SK-N-SH (cell line): ENCODE data around the gene FRMD6. TPM values are rescaled to one million over a fixed set of nuclear protein-coding genes. Genes with fewer than 3 reads are reported as not detected.
A peak's percentile ranks its signal among the peaks of the same experiment; 100 is the strongest.

ENCODE experiments used
- CTCF ChIA-PET: fragments of 300-600, 350-600 bp; formaldehyde crosslinking; extraction: SDS; loops from one replicate; lab custom pipeline; 2021; lab: Yijun Ruan, JAX
- POLR2A ChIA-PET: fragments of 350-600 bp; sonication (Branson Sonifier 250); formaldehyde crosslinking; extraction: SDS; loops from one replicate; lab custom pipeline; 2020; ENCODE audit warnings: antibody characterized with exemption, inconsistent platforms; lab: Yijun Ruan, JAX
- DNase-seq: peaks from one replicate; pipeline ENCODE4 v3.0.0; 2012
- H2AFZ ChIP-seq: fragments of 200-600 bp; sonication (generic); 2 replicates; pipeline ENCODE4 v1.8.1; 2016; ENCODE audit warnings: antibody characterized with exemption, mild to moderate bottlenecking, low read depth
- H3F3A ChIP-seq: fragments of 200-600 bp; sonication (generic); replicated peaks from 2 replicates; pipeline ENCODE3; 2016; ENCODE audit warnings: antibody characterized with exemption, mild to moderate bottlenecking; ENCODE audit not compliant: insufficient read depth
- H3K27ac ChIP-seq, 2 experiments: fragments of 200-500 bp in 1 of 2; fragments of 200-600 bp in 1 of 2; sonication (Bioruptor generic) in 1 of 2; sonication (generic), shearing (Covaris generic) in 1 of 2; 2 replicates each; pipeline versions ENCODE4 v1.5.1 to v1.6.1; 2014 to 2016; ENCODE audit warnings: low read depth in 2 of 2, inconsistent platforms in 1 of 2, low read length in 1 of 2, mild to moderate bottlenecking in 1 of 2, mixed read lengths in 1 of 2
- H3K27me3 ChIP-seq: fragments of 200-600 bp; sonication (generic), shearing (Covaris generic); 2 replicates; pipeline ENCODE4 v1.6.1; 2016; ENCODE audit warnings: mixed run types; ENCODE audit not compliant: insufficient read depth
- H3K36me3 ChIP-seq, 2 experiments: fragments of 200-500 bp in 1 of 2; fragments of 200-600 bp in 1 of 2; sonication (Bioruptor generic) in 1 of 2; sonication (generic) in 1 of 2; replicated peaks in 1 of 2; 2 replicates each; pipeline versions ENCODE3 to v1.5.1; 2014 to 2016; ENCODE audit warnings: low read length in 1 of 2, mild to moderate bottlenecking in 1 of 2; ENCODE audit not compliant: insufficient read depth in 2 of 2, control insufficient read depth in 1 of 2
- H3K4me1 ChIP-seq, 2 experiments: fragments of 200-500 bp in 1 of 2; fragments of 200-600 bp in 1 of 2; sonication (Bioruptor generic) in 1 of 2; sonication (generic), shearing (Covaris generic) in 1 of 2; 2 replicates each; pipeline versions ENCODE4 v1.5.1 to v1.6.1; 2014 to 2016; ENCODE audit warnings: low read depth in 1 of 2, low read length in 1 of 2, mixed run types in 1 of 2; ENCODE audit not compliant: insufficient read depth in 2 of 2, control insufficient read depth in 1 of 2
- H3K4me2 ChIP-seq: fragments of 200-600 bp; sonication (generic), shearing (Covaris generic); 2 replicates; pipeline ENCODE4 v1.6.1; 2017; ENCODE audit warnings: mixed run types
- H3K4me3 ChIP-seq, 2 experiments: fragments of 200-500 bp in 1 of 2; fragments of 200-600 bp in 1 of 2; sonication (Bioruptor generic) in 1 of 2; sonication (generic), shearing (Covaris generic) in 1 of 2; 2 replicates each; pipeline versions ENCODE4 v1.5.1 to v1.8.1; 2014 to 2016; ENCODE audit warnings: low read depth in 2 of 2, inconsistent platforms in 1 of 2, low read length in 1 of 2, mild to moderate bottlenecking in 1 of 2, mixed read lengths in 1 of 2, moderate library complexity in 1 of 2
- H3K79me2 ChIP-seq: fragments of 200-600 bp; sonication (generic); 2 replicates; pipeline ENCODE4 v1.8.1; 2017; ENCODE audit warnings: mild to moderate bottlenecking; ENCODE audit not compliant: insufficient read depth
- H3K9ac ChIP-seq: fragments of 200-600 bp; sonication (generic); 2 replicates; pipeline ENCODE4 v1.6.1; 2017; ENCODE audit warnings: mixed run types
- H3K9me2 ChIP-seq: fragments of 200-600 bp; sonication (generic); 2 replicates; pipeline ENCODE4 v1.6.1; 2017; ENCODE audit warnings: mixed run types
- H3K9me3 ChIP-seq: fragments of 200-600 bp; sonication (generic); 2 replicates; pipeline ENCODE4 v1.6.1; 2017; ENCODE audit warnings: mixed run types, mild to moderate bottlenecking, moderate library complexity
- H4K20me1 ChIP-seq: fragments of 200-600 bp; sonication (generic); 2 replicates; pipeline ENCODE4 v1.6.1; 2017; ENCODE audit warnings: mild to moderate bottlenecking, mixed run types; ENCODE audit not compliant: insufficient read depth
- ELF1 ChIP-seq: IDR thresholded peaks from 2 replicates; pipeline ENCODE4 v1.4.0; 2012
- EP300 ChIP-seq, 2 experiments: IDR thresholded peaks; 2 replicates each; pipeline versions ENCODE4 v1.4.0 to v1.6.1; 2012; ENCODE audit warnings: borderline replicate concordance in 1 of 2, low read depth in 1 of 2, low read length in 1 of 2
- FOXJ3 ChIP-seq: sonication (generic); formaldehyde crosslinking; IDR thresholded peaks from 2 replicates; pipeline ENCODE4 v1.5.1; 2020; ENCODE audit warnings: mild to moderate bottlenecking, missing genetic modification reagents
- GABPA ChIP-seq: IDR thresholded peaks from 2 replicates; pipeline ENCODE4 v1.4.0; 2012; ENCODE audit warnings: low read depth, mild to moderate bottlenecking
- JUND ChIP-seq: IDR thresholded peaks from 2 replicates; pipeline ENCODE4 v1.4.0; 2012
- MEF2A ChIP-seq: IDR thresholded peaks from 2 replicates; pipeline ENCODE4 v1.4.0; 2012; ENCODE audit warnings: low read depth, borderline replicate concordance
- MXI1 ChIP-seq: IDR thresholded peaks from 2 replicates; pipeline ENCODE4 v1.6.1; 2012; ENCODE audit warnings: mild to moderate bottlenecking, low read depth, low read length, improper control_type of control experiment
- NRF1 ChIP-seq: IDR thresholded peaks from 2 replicates; pipeline ENCODE4 v1.6.1; 2012; ENCODE audit warnings: low read depth, mild to moderate bottlenecking, low read length
- PBX3 ChIP-seq: IDR thresholded peaks from 2 replicates; pipeline ENCODE4; 2012
- POLR2AphosphoS5 ChIP-seq: IDR thresholded peaks from 2 replicates; pipeline ENCODE4 v1.6.1; 2012; ENCODE audit warnings: low read depth, low read length
- RAD21 ChIP-seq: IDR thresholded peaks from 2 replicates; pipeline ENCODE4 v1.6.1; 2012; ENCODE audit warnings: mild to moderate bottlenecking, low read length
- RFX5 ChIP-seq: IDR thresholded peaks from 2 replicates; pipeline ENCODE4 v1.6.1; 2012; ENCODE audit warnings: mild to moderate bottlenecking, improper control_type of control experiment, low read length
- TAF1 ChIP-seq: IDR thresholded peaks from 2 replicates; pipeline ENCODE4 v1.6.1; 2012; ENCODE audit warnings: low read depth, mild to moderate bottlenecking, low read length, moderate library complexity, borderline replicate concordance
- YY1 ChIP-seq: IDR thresholded peaks from 2 replicates; pipeline ENCODE4 v1.4.0; 2012; ENCODE audit warnings: low read depth, mild to moderate bottlenecking
- WGBS: methylation state at CpG from one replicate; pipeline ENCODE4 v1.1.6; 2017; ENCODE audit warnings: low lambda C conversion rate; 5-methylcytosine and 5-hydroxymethylcytosine counted together
- polyA plus RNA-seq, 3 experiments: library from polyadenylated mRNA; depleted of rRNA; stranded (reverse); fragments of >200 nt; gene quantifications; 2 replicates each; pipeline ENCODE4 v1.2.3, GENCODE V29; 2012
- TF ChIP-seq, protein P1 (sequence below): IDR thresholded peaks from 2 replicates; pipeline ENCODE4 v1.6.1; 2012; ENCODE audit warnings: mild to moderate bottlenecking, low read depth, low read length, moderate library complexity
- TF ChIP-seq, protein P2 (sequence below): IDR thresholded peaks from 2 replicates; pipeline ENCODE4 v1.4.0; 2012; ENCODE audit warnings: low read depth
- TF ChIP-seq, protein P3 (sequence below): fragments of 150-350 bp; IDR thresholded peaks from 2 replicates; pipeline ENCODE4 v1.6.1; 2017; ENCODE audit warnings: antibody characterized with exemption, low read length, low read depth, borderline replicate concordance
- TF ChIP-seq, protein P4 (sequence below): fragments of 150-350 bp; IDR thresholded peaks from 2 replicates; pipeline ENCODE4 v1.6.1; 2016; ENCODE audit warnings: mild to moderate bottlenecking, low read depth, low read length
- TF ChIP-seq, protein P5 (sequence below): IDR thresholded peaks from 2 replicates; pipeline ENCODE4 v1.4.0; 2012; ENCODE audit warnings: low read depth, borderline replicate concordance

The FRMD6 gene
- polyA plus RNA-seq, 1 of the 3 experiments (the other 2 are of a cell fraction), result 147 TPM

GRCh38 chr14:51717766-51718165 is 66.1 kb downstream of the FRMD6 start (continued):
- TF ChIP-seq, protein P1, sequence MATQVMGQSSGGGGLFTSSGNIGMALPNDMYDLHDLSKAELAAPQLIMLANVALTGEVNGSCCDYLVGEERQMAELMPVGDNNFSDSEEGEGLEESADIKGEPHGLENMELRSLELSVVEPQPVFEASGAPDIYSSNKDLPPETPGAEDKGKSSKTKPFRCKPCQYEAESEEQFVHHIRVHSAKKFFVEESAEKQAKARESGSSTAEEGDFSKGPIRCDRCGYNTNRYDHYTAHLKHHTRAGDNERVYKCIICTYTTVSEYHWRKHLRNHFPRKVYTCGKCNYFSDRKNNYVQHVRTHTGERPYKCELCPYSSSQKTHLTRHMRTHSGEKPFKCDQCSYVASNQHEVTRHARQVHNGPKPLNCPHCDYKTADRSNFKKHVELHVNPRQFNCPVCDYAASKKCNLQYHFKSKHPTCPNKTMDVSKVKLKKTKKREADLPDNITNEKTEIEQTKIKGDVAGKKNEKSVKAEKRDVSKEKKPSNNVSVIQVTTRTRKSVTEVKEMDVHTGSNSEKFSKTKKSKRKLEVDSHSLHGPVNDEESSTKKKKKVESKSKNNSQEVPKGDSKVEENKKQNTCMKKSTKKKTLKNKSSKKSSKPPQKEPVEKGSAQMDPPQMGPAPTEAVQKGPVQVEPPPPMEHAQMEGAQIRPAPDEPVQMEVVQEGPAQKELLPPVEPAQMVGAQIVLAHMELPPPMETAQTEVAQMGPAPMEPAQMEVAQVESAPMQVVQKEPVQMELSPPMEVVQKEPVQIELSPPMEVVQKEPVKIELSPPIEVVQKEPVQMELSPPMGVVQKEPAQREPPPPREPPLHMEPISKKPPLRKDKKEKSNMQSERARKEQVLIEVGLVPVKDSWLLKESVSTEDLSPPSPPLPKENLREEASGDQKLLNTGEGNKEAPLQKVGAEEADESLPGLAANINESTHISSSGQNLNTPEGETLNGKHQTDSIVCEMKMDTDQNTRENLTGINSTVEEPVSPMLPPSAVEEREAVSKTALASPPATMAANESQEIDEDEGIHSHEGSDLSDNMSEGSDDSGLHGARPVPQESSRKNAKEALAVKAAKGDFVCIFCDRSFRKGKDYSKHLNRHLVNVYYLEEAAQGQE, result no peak
- TF ChIP-seq GABPA, result no peak
- TF ChIP-seq YY1, result no peak
- no peak for TF ChIP-seq JUND
- no peak for TF ChIP-seq RAD21

DNA sequence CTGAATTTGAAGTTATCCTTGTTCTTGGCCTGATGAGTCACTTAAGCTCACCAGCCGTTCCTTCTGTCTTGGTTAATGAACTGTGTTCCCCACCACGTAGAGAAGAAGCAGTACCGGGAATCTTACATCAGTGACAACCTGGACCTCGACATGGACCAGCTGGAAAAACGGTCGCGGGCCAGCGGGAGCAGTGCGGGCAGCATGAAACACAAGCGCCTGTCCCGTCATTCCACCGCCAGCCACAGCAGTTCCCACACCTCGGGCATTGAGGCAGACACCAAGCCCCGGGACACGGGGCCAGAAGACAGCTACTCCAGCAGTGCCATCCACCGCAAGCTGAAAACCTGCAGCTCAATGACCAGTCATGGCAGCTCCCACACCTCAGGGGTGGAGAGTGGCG is 68.2 kb downstream of the FRMD6 start:
- no peaks in the 10 kb centered on the region for H3K9me3 ChIP-seq
- H3K9ac ChIP-seq, result no peak overlapping the region
- H3K9me2 ChIP-seq, result no peaks in the 10 kb centered on the region
- 90% methylated on average over 17 of the region's 17 CpGs for WGBS
- H3K4me3 ChIP-seq, result no peak overlapping the region
- H3K27me3 ChIP-seq, result no peaks in the 10 kb centered on the region
- POLR2A ChIA-PET, result no interaction called here
- peaks cover 91 to 94% of the 10 kb centered on the region in 2 experiments for H3K36me3 ChIP-seq
- TF ChIP-seq, protein P2, sequence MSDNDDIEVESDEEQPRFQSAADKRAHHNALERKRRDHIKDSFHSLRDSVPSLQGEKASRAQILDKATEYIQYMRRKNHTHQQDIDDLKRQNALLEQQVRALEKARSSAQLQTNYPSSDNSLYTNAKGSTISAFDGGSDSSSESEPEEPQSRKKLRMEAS, result no peak
- no peak for TF ChIP-seq MXI1
- TF ChIP-seq RFX5, result no peak
- TF ChIP-seq POLR2AphosphoS5, result no peak
- no peak for TF ChIP-seq FOXJ3 (CRISPR knock-in tag)
- no peak for TF ChIP-seq TAF1
- TF ChIP-seq, protein P3, sequence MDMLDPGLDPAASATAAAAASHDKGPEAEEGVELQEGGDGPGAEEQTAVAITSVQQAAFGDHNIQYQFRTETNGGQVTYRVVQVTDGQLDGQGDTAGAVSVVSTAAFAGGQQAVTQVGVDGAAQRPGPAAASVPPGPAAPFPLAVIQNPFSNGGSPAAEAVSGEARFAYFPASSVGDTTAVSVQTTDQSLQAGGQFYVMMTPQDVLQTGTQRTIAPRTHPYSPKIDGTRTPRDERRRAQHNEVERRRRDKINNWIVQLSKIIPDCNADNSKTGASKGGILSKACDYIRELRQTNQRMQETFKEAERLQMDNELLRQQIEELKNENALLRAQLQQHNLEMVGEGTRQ, result no peak
- no peak for TF ChIP-seq ELF1
- no peak for TF ChIP-seq MEF2A
- no peak for TF ChIP-seq EP300 (IDR thresholded peaks at IDR 0.05; ENCODE audit: borderline replicate concordance in 1 of 2, low read depth in 1 of 2, low read length in 1 of 2)
- TF ChIP-seq NRF1, result no peak
- TF ChIP-seq JUND, result no peak
- TF ChIP-seq, protein P4, sequence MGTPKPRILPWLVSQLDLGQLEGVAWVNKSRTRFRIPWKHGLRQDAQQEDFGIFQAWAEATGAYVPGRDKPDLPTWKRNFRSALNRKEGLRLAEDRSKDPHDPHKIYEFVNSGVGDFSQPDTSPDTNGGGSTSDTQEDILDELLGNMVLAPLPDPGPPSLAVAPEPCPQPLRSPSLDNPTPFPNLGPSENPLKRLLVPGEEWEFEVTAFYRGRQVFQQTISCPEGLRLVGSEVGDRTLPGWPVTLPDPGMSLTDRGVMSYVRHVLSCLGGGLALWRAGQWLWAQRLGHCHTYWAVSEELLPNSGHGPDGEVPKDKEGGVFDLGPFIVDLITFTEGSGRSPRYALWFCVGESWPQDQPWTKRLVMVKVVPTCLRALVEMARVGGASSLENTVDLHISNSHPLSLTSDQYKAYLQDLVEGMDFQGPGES, result no peak
- TF ChIP-seq GABPA, result no peak
- no peak for TF ChIP-seq PBX3
- no peak for TF ChIP-seq RAD21
- TF ChIP-seq, protein P5, sequence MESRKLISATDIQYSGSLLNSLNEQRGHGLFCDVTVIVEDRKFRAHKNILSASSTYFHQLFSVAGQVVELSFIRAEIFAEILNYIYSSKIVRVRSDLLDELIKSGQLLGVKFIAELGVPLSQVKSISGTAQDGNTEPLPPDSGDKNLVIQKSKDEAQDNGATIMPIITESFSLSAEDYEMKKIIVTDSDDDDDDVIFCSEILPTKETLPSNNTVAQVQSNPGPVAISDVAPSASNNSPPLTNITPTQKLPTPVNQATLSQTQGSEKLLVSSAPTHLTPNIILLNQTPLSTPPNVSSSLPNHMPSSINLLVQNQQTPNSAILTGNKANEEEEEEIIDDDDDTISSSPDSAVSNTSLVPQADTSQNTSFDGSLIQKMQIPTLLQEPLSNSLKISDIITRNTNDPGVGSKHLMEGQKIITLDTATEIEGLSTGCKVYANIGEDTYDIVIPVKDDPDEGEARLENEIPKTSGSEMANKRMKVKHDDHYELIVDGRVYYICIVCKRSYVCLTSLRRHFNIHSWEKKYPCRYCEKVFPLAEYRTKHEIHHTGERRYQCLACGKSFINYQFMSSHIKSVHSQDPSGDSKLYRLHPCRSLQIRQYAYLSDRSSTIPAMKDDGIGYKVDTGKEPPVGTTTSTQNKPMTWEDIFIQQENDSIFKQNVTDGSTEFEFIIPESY, result no peak
- TF ChIP-seq, all 33 proteins: peak for 0
- peaks cover 84% of the 10 kb centered on the region for H3F3A ChIP-seq
- peak overlapping the region in 1 of 2 experiments; percentile 22; a peak in 2 of 4 replicates for H3K27ac ChIP-seq
- no peak for DNase-seq
- peaks cover 48% of the 10 kb centered on the region for H3K79me2 ChIP-seq
- CTCF ChIA-PET, result interaction anchor here (1.3 kb wide), 1 partner anchor 13 kb away, joined by 3 read pairs; no protein-coding TSS in a partner anchor
- H3K4me1 ChIP-seq, result peaks cover 8 to 12% of the 10 kb centered on the region in 2 experiments; a peak in 2 of 4 replicates
- H3K4me2 ChIP-seq, result no peak overlapping the region
- peaks cover 90% of the 10 kb centered on the region for H4K20me1 ChIP-seq
- no peak overlapping the region for H2AFZ ChIP-seq
